Left hindlimb (tissue), 1 donor: ENCODE data around the gene ACTRT3.
"Not testable (repeated sequence)": the region's sequence is repeated elsewhere in the genome, so short reads cannot be mapped to it uniquely, and the experiment has no call there.

Experiments
- DNase-seq: peaks from one replicate; pipeline ENCODE4 v3.0.0-alpha.2; 2018

Gene ACTRT3

DNA sequence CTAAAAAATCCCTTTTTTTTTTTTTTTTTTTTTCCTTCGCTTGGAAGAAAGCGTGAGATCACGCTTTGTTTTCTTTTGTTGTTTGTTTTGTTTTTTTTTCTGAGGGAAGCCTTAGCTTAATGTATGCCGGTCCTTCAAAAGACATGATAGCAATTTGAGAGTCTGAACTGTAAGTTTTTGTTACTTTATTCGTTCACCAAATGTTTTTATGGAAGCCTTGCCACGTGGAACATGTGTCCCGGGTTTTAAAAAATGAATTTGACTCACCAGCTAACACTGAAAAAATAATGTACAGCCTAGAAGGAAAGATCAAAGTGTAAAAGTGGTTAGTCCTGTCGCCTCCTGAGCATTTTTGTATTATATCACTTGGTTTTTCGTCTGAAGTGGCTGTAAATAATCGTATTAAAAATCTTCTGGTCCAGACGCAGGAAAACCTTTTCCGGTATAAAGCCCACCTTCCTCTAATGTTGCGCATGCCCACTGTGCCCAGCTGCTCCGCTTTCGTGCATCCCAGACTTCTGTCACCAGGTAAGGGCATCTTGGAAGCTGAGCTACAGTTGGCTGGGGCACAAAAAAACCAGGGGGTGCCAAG lies 3.0 kb upstream of the ACTRT3 start:
- DNase-seq, result peak; percentile 86

DNA sequence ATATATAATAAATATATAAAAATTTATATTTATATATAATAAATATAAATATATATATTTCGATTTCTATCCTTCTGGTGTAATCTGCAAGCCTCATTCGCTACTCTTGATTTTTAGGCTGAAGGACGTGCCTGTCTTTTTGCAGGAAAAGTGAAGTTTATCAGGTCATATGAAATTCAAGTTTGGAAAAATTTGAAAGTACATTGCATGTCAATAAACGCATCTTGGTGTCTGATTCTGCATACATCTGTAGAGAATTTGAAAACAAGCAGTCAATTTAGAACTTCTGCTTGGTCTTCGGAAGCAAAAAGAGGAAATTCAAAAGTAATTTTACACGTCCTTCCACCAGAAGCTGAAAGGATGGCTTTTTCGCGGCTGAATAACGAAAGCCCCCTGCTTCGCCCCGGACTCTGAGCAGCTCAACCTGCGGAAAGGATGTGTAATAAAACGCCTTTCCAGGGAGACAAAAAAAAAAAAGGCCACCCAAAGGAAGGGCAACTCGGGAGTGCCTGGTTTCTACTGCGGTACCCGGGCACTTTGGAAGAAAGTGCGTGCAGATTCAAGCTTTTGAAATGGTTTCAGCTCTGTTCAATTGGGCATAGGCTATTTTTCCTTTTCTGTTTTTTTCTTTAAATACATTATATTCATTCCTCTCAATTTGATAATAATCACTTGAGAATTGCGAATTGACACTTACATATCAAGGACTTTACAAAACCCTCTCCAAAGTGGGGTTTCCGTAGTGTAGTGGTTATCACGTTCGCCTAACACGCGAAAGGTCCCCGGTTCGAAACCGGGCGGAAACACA lies 2.3 kb upstream of the ACTRT3 start:
- DNase-seq, result peak; percentile 74

DNA sequence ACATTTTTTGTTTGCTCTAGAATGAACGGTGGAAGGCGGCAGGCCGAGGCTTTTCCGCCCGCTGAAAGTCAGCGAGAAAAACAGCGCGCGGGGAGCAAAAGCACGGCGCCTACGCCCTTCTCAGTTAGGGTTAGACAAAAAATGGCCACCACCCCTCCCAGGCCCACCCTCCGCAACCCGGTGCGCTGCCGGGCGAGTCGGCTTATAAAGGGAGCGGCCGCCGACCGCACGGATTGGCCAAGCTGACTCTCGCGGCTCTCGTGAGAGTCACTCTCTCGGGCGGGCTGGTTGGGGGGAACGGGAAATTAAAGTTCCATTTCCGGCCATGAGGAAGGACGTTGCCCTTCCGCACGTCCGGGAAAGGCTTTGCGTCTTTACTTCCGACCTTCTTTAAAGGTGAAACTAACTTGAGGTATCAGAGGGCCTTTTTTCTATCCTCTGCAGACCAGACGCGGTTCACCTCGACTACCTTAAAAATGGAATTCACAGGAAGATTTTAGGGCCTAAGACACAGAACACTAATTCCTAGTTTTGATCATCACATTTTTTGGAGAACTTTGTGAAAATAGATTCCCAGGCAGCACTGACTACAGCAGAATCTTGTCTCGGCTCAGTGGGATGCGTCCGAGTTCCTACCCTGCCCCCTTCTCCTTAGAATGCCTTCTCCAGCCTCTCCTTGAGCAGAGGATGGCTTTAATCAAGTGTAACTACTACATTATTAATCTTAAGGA lies 4.3 kb downstream of the ACTRT3 start, which contains the start of gene TERC:
Gene TERC (minus strand): TSS at position 179 of the 731 bp plus-strand sequence.
- peak; percentile 96 for DNase-seq

DNA sequence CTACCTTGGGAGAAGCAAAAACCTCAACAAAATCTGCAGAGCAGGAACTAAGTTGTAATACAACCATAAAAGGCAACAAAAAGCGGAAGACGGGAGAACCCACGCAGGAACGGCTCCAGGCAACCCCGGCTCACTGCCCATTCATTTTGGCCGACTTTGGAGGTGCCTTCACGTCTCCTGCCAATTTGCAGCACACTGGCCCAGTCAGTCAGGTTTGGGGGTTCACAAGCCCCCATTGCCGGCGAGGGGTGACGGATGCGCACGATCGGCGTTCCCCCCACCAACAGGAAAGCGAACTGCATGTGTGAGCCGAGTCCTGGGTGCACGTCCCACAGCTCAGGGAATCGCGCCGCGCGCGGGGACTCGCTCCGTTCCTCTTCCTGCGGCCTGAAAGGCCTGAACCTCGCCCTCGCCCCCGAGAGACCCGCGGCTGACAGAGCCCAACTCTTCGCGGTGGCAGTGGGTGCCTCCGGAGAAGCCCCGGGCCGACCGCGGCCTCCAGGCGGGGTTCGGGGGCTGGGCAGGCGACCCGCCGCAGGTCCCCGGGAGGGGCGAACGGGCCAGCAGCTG lies 5.0 kb downstream of the ACTRT3 start:
- DNase-seq, result peak; percentile 71

DNA sequence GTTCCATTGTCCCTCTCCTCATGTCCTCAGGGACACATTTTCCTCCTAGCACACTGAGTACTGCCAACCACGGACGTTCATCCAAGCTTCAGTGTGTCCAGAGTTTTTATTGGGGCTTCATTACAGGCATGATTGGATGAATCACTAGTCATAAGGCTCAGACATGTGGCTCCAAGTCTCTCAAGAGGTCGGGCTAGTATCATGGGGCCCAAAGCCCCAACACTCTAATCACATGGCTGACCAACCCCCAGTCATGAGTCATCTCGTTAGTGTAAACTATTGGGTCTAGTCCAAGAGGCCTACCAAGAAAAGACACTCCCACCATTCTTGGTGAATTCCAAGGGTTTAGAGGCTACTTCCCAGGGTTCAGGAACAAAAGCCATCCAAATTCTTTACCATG lies 8.9 kb downstream of the ACTRT3 start:
- DNase-seq, result no peak

DNA sequence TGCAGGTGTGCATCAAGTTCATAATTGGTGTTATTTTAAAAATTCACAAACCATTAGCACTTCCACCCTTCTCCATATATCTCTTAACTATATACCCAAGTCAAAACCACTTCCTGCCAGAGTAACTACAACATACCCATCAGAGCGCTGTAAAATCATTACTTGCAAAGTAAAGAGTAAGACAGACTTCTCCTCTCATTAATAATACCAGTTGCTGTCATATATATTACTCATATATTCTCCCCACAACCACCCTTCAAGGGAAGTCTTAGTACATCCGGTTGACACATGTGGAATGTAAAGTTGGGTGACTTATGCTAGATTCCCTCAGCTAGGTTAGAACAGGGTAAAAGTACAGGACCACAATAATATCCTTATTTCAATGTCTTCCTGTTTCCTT lies 10.1 kb downstream of the ACTRT3 start:
- no peak for DNase-seq

DNA sequence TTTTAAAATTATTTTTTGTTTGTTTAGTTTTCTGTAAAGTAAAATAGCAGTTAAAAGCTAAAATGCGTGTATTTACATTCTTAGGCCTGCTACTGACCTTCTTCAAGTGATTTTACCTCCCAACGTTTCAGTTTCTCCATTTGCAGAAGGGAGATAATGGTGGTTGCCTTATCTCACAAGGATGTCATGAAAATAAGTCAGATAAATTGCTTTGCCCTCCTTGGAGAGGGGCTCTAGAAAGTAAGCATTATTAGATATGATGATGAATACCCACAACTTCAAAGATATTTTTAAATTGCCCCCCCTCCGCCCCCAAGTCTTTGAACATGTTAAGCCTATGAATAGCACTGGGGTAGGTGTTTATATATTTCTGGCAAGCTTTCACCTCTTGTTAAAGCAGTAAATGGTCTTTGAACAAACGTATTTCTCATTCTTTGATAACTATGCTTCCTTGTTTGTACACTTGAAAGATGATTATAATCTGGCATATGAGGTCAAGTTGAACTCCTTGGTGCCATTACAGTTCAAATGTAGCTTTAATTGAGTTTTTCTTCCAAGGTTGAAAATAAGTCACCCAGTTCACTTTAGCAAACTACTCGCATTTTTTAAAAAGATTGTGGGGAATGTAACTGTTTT lies 10.9 kb downstream of the ACTRT3 start:
- no peak for DNase-seq

DNA sequence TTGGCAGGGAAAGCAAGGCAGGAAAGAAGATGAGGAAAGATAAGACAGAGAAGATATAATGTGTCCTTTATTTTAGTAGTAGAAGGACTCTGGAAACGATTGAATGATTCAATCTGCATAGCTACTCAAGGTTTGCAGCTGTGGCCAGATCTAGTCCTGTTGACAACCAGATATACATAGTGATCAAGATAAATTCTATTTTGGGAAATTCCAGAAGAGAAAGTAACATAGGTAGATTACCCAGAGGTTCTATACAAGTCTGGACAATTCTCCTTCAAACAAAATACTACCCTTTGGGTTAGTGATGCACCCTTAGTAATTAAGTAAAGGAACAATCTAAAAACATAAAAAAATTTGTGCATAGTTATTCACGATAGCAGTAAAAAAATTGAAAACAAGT lies 13.9 kb downstream of the ACTRT3 start:
- no peak for DNase-seq

DNA sequence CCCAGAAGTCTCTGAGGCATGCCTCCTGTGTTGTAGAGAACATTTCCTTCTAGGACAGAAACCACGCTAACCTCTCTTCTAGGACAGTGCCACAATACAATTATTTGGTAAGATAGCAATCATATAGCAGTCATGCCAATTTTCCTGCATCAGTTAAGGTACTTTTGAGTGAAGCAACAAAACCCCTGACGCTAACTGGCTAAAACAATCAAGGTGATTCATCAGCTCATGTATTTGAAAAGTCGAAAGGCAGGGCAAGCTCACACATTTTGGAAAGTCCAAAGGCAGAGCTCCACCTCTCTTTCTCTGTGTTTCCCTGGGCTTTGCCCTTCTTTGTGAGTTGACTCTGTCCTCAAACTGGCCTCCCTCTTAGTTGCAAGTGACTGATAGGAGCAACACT lies 14.7 kb downstream of the ACTRT3 start:
- no peak for DNase-seq

DNA sequence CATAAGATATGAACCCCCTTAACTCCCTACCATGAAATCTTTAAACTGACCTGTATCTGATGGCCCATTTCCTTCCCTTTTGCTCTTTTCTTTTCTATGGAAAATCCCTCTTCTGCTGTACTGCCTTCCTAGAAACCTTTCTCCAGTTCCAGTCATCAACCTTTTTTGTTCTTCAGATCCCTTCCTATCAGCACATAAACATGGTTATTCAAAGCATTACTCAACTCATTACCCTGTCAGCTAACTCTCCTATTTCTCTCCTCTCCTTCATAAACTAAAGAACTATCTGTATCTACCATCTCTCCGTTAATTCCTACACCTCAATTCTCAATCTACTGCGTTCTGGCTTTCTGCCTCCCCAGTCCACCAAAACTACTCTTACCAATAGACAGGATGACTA lies 17.5 kb downstream of the ACTRT3 start:
- no peak for DNase-seq

DNA sequence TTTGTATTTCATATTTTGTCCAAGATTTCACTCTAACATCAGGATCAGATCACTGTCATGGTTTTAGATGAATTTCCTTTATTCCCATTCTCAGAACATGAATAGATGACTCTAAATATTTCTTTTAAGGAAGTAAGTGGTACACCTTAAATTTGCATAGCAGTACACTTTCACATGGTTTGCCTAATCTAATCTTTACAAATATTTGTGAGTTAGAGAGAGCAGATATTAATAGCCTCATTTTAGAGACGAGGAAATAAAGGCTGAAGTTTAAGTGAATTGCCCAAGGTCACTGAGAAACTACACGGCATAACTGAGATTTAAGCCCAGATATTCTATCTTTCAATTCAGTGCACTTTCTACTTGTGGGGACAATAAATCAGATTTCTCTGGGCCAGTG lies 18.7 kb downstream of the ACTRT3 start:
- no peak for DNase-seq

DNA sequence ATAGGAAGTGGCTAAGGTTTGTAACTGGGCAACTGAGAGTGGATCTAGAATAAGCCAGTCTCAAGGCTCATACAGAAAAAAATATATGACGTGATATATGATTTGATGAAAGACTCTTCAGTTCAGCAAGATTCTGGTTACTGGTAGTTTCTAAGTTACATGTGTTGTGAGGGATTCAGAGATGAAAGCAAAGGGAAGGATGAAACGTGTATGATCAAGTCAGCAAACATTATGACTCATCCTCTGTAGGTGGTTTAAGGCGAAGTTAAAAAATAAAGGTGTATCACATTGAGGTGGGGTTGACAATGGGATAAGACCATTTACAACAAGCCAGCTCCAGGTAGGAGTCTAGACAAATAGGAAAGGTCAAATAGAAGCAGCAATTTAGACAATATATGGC lies 20.7 kb downstream of the ACTRT3 start:
- no peak for DNase-seq

DNA sequence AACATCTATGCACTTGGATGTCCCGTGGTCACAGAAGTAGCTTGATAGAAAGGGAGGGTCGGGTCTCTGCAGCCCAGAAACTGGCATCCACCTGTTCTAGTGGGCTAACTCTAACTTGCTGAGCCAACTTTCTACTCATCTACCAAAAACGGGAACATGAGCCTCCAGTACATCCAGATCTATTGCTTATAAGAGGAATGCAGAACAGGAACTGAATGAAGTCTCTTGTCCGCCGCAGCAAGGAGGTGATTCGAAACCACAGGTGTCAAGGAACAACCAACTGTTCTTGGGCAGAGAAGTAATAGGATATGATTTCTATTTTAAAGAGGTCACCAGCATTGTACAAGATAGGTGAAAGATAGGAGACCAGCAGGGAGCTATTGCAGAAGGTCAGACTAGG lies 22.4 kb downstream of the ACTRT3 start:
- DNase-seq, result no peak

DNA sequence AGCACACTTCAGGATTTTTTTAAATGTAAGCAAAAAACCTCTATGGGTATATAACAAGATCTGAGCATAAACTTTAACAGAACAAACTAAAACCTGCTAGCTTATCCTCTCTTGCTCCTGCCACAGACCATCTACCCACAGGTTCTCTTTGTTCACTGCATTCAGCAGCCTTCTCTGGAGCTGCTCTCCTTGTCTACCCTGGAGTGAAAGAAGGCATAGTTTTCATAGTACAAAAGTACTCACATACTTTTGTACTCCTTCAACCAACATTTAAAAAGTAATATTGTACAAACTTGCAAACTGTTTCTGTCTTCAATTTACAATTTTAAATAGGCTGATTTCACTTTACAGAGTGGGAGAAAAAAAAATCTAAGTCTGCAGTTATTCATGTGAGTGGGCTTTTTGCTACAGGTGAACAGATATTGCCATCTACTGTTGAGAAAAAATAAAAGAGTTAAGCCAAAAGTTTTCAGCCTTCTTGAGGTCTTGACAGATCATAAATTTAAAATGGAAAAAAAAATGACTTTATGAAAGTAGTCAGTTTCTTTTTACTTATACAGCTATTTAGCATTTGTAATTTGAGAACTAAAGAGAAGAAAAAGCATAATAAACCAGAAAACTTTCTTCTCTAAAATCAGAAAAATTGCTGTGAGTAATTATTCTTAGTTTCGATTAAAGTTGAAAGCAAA lies 24.9 kb downstream of the ACTRT3 start:
- DNase-seq, result no peak

DNA sequence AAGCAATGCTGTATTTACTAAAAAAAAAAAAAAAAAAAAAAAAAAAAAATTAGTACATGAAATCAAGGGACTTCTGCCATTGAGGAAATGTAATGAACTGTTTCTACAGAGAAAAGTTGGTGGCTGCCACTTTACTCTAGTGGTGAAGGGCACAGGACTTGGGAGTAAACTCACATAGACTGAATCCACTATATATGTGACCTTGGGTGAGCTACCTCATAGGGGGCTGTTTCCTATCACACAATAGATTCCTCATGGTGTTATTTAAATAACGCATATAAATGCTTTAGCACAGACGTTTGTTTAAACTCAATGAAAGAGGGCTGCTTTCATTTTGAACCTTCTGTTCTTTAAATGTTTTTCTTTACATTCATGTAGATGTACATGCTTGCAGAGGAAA lies 30.3 kb downstream of the ACTRT3 start:
- DNase-seq, result no peak

DNA sequence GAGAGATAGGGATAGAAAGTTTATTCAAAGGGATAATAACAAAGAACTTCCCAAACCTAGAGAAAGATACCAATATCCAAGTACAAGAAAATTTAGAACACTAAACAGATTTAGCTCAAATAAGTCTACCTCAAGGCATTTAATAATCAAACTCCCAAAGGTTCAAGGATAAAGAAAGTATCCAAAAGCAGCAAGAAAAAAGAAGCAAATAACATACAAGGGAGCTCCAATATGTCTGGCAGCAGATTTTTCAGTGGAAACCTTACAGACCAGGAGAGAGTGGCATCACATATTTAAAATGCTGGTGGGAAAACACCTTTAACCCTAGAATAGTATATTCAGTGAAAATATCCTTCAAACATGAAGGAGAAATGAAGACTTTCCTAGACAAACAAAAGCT lies 37.5 kb downstream of the ACTRT3 start:
- DNase-seq, result not testable (repeated sequence)

DNA sequence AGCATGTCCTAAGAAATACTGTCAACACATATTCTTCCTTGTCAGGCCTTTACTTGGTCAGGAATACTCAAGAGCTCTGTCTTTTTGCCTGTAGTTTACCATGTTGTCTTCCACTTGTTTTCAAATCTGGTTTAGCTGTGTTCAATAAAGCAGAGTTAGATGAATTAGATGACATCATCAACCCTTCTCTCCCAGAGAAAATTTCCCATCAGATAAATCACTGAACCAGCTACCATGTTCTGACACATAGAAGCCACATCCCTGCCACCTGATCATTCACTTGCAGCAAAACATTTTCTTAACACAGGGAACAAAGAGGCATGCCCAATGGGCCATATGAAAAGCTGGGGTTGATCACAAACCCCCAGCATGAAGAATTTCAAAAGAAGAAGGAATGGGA lies 46.6 kb downstream of the ACTRT3 start:
- no peak for DNase-seq

DNA sequence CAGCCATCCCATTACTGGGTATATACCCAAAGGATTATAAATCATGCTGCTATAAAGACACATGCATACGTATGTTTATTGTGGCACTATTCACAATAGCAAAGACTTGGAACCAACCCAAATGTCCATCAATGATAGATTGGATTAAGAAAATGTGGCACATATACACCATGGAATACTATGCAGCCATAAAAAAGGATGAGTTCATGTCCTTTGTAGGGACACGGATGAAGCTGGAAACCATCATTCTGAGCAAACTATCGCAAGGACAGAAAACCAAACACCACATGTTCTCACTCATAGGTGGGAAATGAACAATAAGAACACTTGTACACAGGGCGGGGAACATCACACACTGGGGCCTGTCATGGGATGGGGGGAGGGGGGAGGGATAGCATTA lies 50.9 kb downstream of the ACTRT3 start:
- DNase-seq, result not testable (repeated sequence)
